GM12878 (cell line): ENCODE data around the gene PRRC2B. TPM values are rescaled to one million over a fixed set of nuclear protein-coding genes. Genes with fewer than 3 reads are reported as not detected.

Experiments
- ATAC-seq: fragments of 200-7000 bp; cut with Tn5 transposase; 3 replicates; pipeline ENCODE4 v1.9.1; 2020; ENCODE audit warnings: mild to moderate bottlenecking, moderate library complexity
- BruUV-seq: library from RNA; stranded (reverse); fragments of 400-500 nt; replicated peaks from 2 replicates; lab custom pipeline; 2021; lab: Mats Ljungman, UMichigan
- CTCF ChIA-PET: fragments of 300-600 bp; sonication (Branson Sonifier 250); formaldehyde crosslinking; extraction: SDS; loops from one replicate; lab custom pipeline; 2021; ENCODE audit warnings: inconsistent platforms; lab: Yijun Ruan, JAX
- POLR2A ChIA-PET: fragments of 350-600 bp; formaldehyde crosslinking; extraction: SDS; loops from one replicate; lab custom pipeline; 2021; ENCODE audit warnings: inconsistent platforms; lab: Charles Lee
- RAD21 ChIA-PET: fragments of 300-600 bp; sonication (Branson Sonifier 250); formaldehyde crosslinking; loops from one replicate; lab custom pipeline; 2023; ENCODE audit warnings: antibody characterized with exemption; ENCODE audit not compliant: unreplicated experiment; lab: Charles Lee
- SMC1A ChIA-PET: fragments of 300-600 bp; sonication (Branson Sonifier 250); formaldehyde crosslinking; loops from one replicate; lab custom pipeline; 2023; ENCODE audit not compliant: unreplicated experiment, uncharacterized antibody; lab: Charles Lee
- DNase-seq: peaks from one replicate; pipeline ENCODE4 v3.0.0-alpha.2; 2011; ENCODE audit warnings: low read depth, low spot score
- FAIRE-seq: peaks from 3 replicates; lab custom pipeline; 2011; peaks lifted over from hg19 to GRCh38; lab: Jason Lieb, UNC
- H2AFZ ChIP-seq: 2 replicates; pipeline ENCODE4 v1.6.0; 2011; ENCODE audit warnings: low read depth, low read length, control low read depth; ENCODE audit not compliant: control insufficient read depth
- H3K27ac ChIP-seq: 2 replicates; pipeline ENCODE4 v1.5.1; 2011; ENCODE audit warnings: control low read depth; ENCODE audit not compliant: control insufficient read depth, insufficient read depth
- H3K27me3 ChIP-seq, 2 experiments: replicated peaks in 1 of 2; 2 replicates each; pipeline versions ENCODE4 v1.6.0 to v1.6.1; 2011; ENCODE audit warnings: low read length in 1 of 2; ENCODE audit not compliant: control insufficient read depth in 2 of 2, insufficient read depth in 2 of 2
- H3K36me3 ChIP-seq, 2 experiments: 2 replicates each; pipeline ENCODE4 v1.5.1; 2011; ENCODE audit warnings: low read length in 1 of 2; ENCODE audit not compliant: control insufficient read depth in 2 of 2, insufficient read depth in 2 of 2
- H3K4me1 ChIP-seq: 2 replicates; pipeline ENCODE4 v1.6.1; 2011; ENCODE audit warnings: mild to moderate bottlenecking, low read length, moderate library complexity, mixed read lengths; ENCODE audit not compliant: control insufficient read depth, insufficient read depth
- H3K4me2 ChIP-seq: 2 replicates; pipeline ENCODE4 v1.6.0; 2011; ENCODE audit warnings: control low read depth; ENCODE audit not compliant: control insufficient read depth, insufficient read depth
- H3K4me3 ChIP-seq: fragments of 200-600 bp; sonication (generic); 2 replicates; pipeline ENCODE4 v1.5.1; 2016
- H3K79me2 ChIP-seq: 2 replicates; pipeline ENCODE4 v1.6.0; 2011; ENCODE audit warnings: low read length; ENCODE audit not compliant: control insufficient read depth, insufficient read depth
- H3K9ac ChIP-seq: 2 replicates; pipeline ENCODE4 v1.8.0; 2011; ENCODE audit warnings: low read length, control low read depth, mixed read lengths; ENCODE audit not compliant: control insufficient read depth, insufficient read depth
- H3K9me3 ChIP-seq: replicated peaks from 3 replicates; pipeline ENCODE4 v1.5.1; 2011; ENCODE audit warnings: mild to moderate bottlenecking, low read length; ENCODE audit not compliant: control insufficient read depth, insufficient read depth
- H4K20me1 ChIP-seq: 2 replicates; pipeline ENCODE4 v1.6.0; 2011; ENCODE audit not compliant: control insufficient read depth, insufficient read depth
- CBX3 ChIP-seq: fragments of 200-600 bp; sonication (generic); IDR thresholded peaks from 2 replicates; pipeline ENCODE4 v1.6.1; 2016; ENCODE audit warnings: low read depth, borderline replicate concordance
- CEBPB ChIP-seq, 2 experiments: fragments of 150-350 bp in 1 of 2; IDR thresholded peaks; 2 replicates each; pipeline ENCODE4 v1.6.1; 2012 to 2014; ENCODE audit warnings: low read depth in 2 of 2, low read length in 2 of 2, borderline replicate concordance in 1 of 2, inconsistent platforms in 1 of 2
- CHD2 ChIP-seq: IDR thresholded peaks from 2 replicates; pipeline ENCODE4 v1.6.1; 2011; ENCODE audit warnings: low read depth, low read length, improper control_type of control experiment, borderline replicate concordance
- CREB1 ChIP-seq: IDR thresholded peaks from 2 replicates; pipeline ENCODE4 v1.6.1; 2012; ENCODE audit warnings: low read depth, mild to moderate bottlenecking, inconsistent platforms
- DPF2 ChIP-seq: fragments of 450-650 bp; IDR thresholded peaks from 2 replicates; pipeline ENCODE4 v1.6.1; 2017; ENCODE audit warnings: mild to moderate bottlenecking
- GATAD2B ChIP-seq: fragments of 450-650 bp; conservative IDR thresholded peaks from 2 replicates; pipeline ENCODE4 v1.6.1; 2017; ENCODE audit warnings: low read depth, mild to moderate bottlenecking, moderate library complexity
- IKZF2 ChIP-seq, 2 experiments: fragments of 450-650 bp; IDR thresholded peaks; 2 replicates each; pipeline ENCODE4 v1.6.1; 2017; ENCODE audit warnings: mild to moderate bottlenecking in 2 of 2, moderate library complexity in 2 of 2
- MXI1 ChIP-seq: fragments of 150-350 bp; IDR thresholded peaks from 2 replicates; pipeline ENCODE4 v1.6.1; 2011; ENCODE audit warnings: low read depth, mild to moderate bottlenecking, inconsistent platforms, low read length, improper control_type of control experiment
- POU2F2 ChIP-seq: IDR thresholded peaks from 3 replicates; pipeline ENCODE4 v1.6.1; 2011; ENCODE audit warnings: low read depth, mild to moderate bottlenecking, low read length, borderline replicate concordance
- SREBF1 ChIP-seq: IDR thresholded peaks from 2 replicates; pipeline ENCODE4 v1.6.1; 2012; ENCODE audit warnings: mild to moderate bottlenecking, low read length
- SREBF2 ChIP-seq: IDR thresholded peaks from 2 replicates; pipeline ENCODE4 v1.6.1; 2012; ENCODE audit warnings: mild to moderate bottlenecking, low read length
- TCF7 ChIP-seq: IDR thresholded peaks from 2 replicates; pipeline ENCODE4 v1.6.1; 2014; ENCODE audit warnings: antibody characterized with exemption, borderline replicate concordance
- WGBS: methylation state at CpG from one replicate; pipeline ENCODE4 v1.1.6; 2016; ENCODE audit warnings: low lambda C conversion rate; ENCODE audit not compliant: insufficient replicate concordance, insufficient coverage; ENCODE audit errors: missing lambda C conversion rate; 5-methylcytosine and 5-hydroxymethylcytosine counted together
- in situ Hi-C: fragments of 300-500 bp; cut with MboI; formaldehyde crosslinking; loops from 9 replicates; pipeline ENCODE4 v1.14.3; 2018; ENCODE audit warnings: mixed read lengths
- intact Hi-C: fragments of 100-400 bp; cut with micrococcal nuclease; formaldehyde crosslinking; loops from one replicate; pipeline ENCODE4 v1.14.2; 2022; ENCODE audit not compliant: unreplicated experiment
- polyA plus RNA-seq, 11 experiments: library from polyadenylated mRNA; depleted of rRNA in 4 of 11; unstranded in 6 of 11; stranded (reverse) in 5 of 11; fragments of >200 nt; fragmentation: Nextera tagmentation in 4 of 11; fragmentation: Illumina TruSeq in 1 of 11; extraction: Ambion mirVana in 4 of 11; extraction: Trizol in 1 of 11; gene quantifications; 1 replicate in 1 of 11; 2 replicates in 10 of 11; pipeline versions ENCODE4 v1.2.1 to v1.2.3, GENCODE V29; 2011 to 2016; ENCODE audit warnings: inconsistent platforms in 2 of 11, missing spikeins in 2 of 11, low read depth in 1 of 11
- total RNA-seq, 4 experiments: library from RNA; depleted of rRNA in 3 of 4; stranded (reverse); fragments of >200 nt in 3 of 4; fragmentation: Illumina TruSeq in 1 of 4; extraction: Trizol in 1 of 4; gene quantifications; 2 replicates each; pipeline versions ENCODE4 v1.2.1 to v1.2.3, GENCODE V29; 2013 to 2021
- TF ChIP-seq, protein P1 (sequence below): fragments of 450-650 bp; IDR thresholded peaks from 2 replicates; pipeline ENCODE4 v1.6.1; 2016; ENCODE audit warnings: mild to moderate bottlenecking, moderate library complexity, borderline replicate concordance

The PRRC2B gene
- total and polyA plus RNA-seq, 10 of the 15 experiments (the other 5 are each of a cell fraction or from before 2014, with no cell fraction given): 0.84 to 155 (median 28.7) TPM

DNA sequence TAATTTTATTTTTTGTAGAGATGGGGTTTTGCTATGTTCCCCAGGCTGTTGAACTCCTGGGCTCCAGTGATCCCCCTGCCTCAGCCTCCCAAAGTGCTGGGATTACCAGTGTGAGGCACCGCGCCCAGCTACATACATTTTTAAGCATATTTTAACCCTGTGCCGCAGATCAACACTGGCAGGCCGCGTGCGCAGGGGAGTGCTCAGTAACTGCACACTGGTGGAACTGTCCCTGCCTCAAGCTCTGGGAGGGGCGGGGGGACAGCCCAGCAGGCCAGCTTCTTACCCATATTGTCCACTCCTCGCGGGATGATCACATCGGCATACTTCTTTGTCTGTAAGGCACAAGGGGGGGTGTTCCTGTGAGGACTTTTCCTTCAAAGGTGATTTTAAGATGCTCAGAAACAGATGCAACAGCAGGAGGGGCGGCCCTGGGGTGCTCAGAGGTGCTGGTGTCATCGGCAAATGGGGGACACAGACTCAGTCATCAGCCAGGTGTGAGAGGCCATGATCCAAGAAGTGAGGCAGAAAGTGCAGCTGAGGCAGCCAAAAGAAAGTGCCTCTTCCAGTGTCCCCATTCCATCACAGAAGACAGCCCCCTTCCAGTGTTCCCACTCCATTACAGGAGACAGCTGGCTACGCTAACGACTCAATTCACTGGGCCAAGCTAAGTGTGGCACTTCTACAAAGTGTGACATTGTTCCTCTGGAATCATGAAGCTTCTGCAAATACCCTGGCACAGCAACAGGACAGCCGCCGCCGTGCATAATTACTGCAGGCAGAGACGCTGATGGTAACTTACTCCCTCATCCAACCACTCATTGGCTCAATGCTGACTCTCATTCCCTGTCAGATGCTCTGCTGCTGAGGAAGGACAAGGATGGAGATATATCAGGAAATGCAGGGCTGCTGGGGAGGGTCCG, 132.0 kb downstream of the PRRC2B start:
- H3K79me2 ChIP-seq: peaks cover 9% of the 10 kb centered on the region
- H3K9me3 ChIP-seq: no peaks in the 10 kb centered on the region
- ChIA-PET SMC1A (no interaction called here), CTCF (no interaction called here), POLR2A (no interaction called here), RAD21 (no interaction called here)
- H3K27ac ChIP-seq: no peak overlapping the region
- intact Hi-C loops (no loop called here), in situ Hi-C loops (no loop called here)
- FAIRE-seq: no peak
- BruUV-seq: no TSS peak
- H3K9ac ChIP-seq: no peak overlapping the region
- peaks cover 11 to 12% of the 10 kb centered on the region in 2 experiments for H3K36me3 ChIP-seq
- no peaks in the 10 kb centered on the region for H4K20me1 ChIP-seq
- H2AFZ ChIP-seq: no peak overlapping the region
- no peak for ATAC-seq
- peaks cover 4% of the 10 kb centered on the region for H3K4me1 ChIP-seq
- TF ChIP-seq CEBPB (IDR thresholded peaks at IDR 0.05; ENCODE audit: borderline replicate concordance in 1 of 2, low read depth in 2 of 2, low read length in 2 of 2) (no peak), POU2F2 (no peak), TCF7 (no peak), MXI1 (no peak), SREBF2 (no peak), CREB1 (no peak), SREBF1 (no peak)
- H3K4me2 ChIP-seq: no peak overlapping the region
- DNase-seq: no peak
- no peaks in the 10 kb centered on the region for H3K27me3 ChIP-seq
- no peak overlapping the region for H3K4me3 ChIP-seq
- 93% methylated on average over 19 of the region's 19 CpGs for WGBS

DNA sequence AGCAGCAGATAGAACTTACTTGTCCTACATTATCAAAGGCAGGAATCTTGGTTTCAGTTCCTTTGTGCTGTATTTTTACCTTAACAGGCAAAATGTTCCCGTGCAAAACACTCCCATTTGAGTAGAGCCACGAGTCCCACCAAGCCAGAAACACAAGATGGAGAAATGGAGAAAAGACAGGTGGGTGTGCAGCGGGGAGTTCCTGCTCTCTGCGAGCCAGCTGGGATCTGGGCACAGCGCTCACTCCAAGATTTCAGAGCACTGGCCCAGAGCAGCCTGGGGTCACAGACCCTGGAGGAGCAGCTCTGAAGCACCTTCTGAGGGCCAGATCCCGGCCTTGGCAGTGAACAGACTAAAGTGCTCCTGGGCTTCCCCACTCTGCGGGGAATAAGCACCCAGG, 134.3 kb downstream of the PRRC2B start:
- BruUV-seq: no TSS peak
- peaks cover 9 to 11% of the 10 kb centered on the region in 2 experiments for H3K36me3 ChIP-seq
- no peak overlapping the region for H3K9ac ChIP-seq
- no peak overlapping the region for H3K4me3 ChIP-seq
- 98% methylated on average over 7 of the region's 7 CpGs for WGBS
- no peak for DNase-seq
- H3K27ac ChIP-seq: no peak overlapping the region
- CTCF ChIA-PET: no interaction called here
- RAD21 ChIA-PET: no interaction called here
- H3K4me2 ChIP-seq: no peak overlapping the region
- SMC1A ChIA-PET: no interaction called here
- no peaks in the 10 kb centered on the region for H3K27me3 ChIP-seq
- intact Hi-C loops (no loop called here), in situ Hi-C loops (no loop called here)
- ATAC-seq: no peak
- no peaks in the 10 kb centered on the region for H3K9me3 ChIP-seq
- peaks cover 11% of the 10 kb centered on the region for H3K79me2 ChIP-seq
- H4K20me1 ChIP-seq: no peaks in the 10 kb centered on the region
- no peak overlapping the region for H2AFZ ChIP-seq
- FAIRE-seq: no peak
- H3K4me1 ChIP-seq: peaks cover 4% of the 10 kb centered on the region
- POLR2A ChIA-PET: interaction anchor here (0.5 kb wide), 1 partner anchor 662 kb away, joined by 9 read pairs; no protein-coding TSS in a partner anchor
- TF ChIP-seq, protein P1, sequence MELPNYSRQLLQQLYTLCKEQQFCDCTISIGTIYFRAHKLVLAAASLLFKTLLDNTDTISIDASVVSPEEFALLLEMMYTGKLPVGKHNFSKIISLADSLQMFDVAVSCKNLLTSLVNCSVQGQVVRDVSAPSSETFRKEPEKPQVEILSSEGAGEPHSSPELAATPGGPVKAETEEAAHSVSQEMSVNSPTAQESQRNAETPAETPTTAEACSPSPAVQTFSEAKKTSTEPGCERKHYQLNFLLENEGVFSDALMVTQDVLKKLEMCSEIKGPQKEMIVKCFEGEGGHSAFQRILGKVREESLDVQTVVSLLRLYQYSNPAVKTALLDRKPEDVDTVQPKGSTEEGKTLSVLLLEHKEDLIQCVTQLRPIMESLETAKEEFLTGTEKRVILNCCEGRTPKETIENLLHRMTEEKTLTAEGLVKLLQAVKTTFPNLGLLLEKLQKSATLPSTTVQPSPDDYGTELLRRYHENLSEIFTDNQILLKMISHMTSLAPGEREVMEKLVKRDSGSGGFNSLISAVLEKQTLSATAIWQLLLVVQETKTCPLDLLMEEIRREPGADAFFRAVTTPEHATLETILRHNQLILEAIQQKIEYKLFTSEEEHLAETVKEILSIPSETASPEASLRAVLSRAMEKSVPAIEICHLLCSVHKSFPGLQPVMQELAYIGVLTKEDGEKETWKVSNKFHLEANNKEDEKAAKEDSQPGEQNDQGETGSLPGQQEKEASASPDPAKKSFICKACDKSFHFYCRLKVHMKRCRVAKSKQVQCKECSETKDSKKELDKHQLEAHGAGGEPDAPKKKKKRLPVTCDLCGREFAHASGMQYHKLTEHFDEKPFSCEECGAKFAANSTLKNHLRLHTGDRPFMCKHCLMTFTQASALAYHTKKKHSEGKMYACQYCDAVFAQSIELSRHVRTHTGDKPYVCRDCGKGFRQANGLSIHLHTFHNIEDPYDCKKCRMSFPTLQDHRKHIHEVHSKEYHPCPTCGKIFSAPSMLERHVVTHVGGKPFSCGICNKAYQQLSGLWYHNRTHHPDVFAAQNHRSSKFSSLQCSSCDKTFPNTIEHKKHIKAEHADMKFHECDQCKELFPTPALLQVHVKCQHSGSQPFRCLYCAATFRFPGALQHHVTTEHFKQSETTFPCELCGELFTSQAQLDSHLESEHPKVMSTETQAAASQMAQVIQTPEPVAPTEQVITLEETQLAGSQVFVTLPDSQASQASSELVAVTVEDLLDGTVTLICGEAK: no peak
- TF ChIP-seq IKZF2 (IDR thresholded peaks at IDR 0.05) (no peak), CBX3 (no peak), DPF2 (no peak), GATAD2B (no peak), CHD2 (no peak)
